Measurements from ENCODE around the gene EBF3.

DNA sequence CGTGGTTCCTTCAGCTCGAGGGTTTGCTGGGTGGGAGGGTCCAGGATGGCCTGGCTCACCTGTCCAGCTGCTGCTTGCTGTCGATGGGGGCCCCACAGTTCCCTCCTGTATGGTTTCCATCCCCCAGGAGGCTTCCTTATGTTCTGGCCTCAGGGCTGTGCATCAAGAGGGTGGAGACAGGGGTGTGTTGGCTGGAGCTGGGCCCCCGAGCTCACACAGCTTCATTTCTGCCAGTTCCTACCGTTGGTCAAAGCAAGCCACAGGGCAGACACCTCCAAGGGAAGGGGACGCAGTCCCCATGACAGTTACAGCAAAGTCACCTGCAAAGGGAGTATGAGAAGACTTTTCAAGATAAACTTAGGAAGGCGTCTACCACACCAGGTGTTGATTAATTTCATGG is 156.9 kb downstream of the EBF3 start:
- TF ChIP-seq, protein P1, sequence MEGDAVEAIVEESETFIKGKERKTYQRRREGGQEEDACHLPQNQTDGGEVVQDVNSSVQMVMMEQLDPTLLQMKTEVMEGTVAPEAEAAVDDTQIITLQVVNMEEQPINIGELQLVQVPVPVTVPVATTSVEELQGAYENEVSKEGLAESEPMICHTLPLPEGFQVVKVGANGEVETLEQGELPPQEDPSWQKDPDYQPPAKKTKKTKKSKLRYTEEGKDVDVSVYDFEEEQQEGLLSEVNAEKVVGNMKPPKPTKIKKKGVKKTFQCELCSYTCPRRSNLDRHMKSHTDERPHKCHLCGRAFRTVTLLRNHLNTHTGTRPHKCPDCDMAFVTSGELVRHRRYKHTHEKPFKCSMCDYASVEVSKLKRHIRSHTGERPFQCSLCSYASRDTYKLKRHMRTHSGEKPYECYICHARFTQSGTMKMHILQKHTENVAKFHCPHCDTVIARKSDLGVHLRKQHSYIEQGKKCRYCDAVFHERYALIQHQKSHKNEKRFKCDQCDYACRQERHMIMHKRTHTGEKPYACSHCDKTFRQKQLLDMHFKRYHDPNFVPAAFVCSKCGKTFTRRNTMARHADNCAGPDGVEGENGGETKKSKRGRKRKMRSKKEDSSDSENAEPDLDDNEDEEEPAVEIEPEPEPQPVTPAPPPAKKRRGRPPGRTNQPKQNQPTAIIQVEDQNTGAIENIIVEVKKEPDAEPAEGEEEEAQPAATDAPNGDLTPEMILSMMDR (IDR thresholded peaks at IDR 0.05): no peak
- TF ChIP-seq POLR2A (IDR thresholded peaks at IDR 0.05): no peak
